Breast epithelium (tissue), 3 donors: ENCODE measurements around the gene PREP.

Experiments used
- POLR2A ChIP-seq: fragments of 450-650 bp; IDR thresholded peaks from one replicate; pipeline ENCODE4 v1.6.1; 2016; ENCODE audit warnings: antibody characterized with exemption, mild to moderate bottlenecking, moderate library complexity
- TF ChIP-seq, protein P1 (sequence below), 3 donors: fragments of 450-650 bp; IDR thresholded peaks; one replicate each; pipeline ENCODE4 v1.5.1; 2016 to 2017; ENCODE audit warnings: antibody characterized with exemption in 3 of 3, mild to moderate bottlenecking in 3 of 3, moderate library complexity in 3 of 3

- TF ChIP-seq, protein P1, sequence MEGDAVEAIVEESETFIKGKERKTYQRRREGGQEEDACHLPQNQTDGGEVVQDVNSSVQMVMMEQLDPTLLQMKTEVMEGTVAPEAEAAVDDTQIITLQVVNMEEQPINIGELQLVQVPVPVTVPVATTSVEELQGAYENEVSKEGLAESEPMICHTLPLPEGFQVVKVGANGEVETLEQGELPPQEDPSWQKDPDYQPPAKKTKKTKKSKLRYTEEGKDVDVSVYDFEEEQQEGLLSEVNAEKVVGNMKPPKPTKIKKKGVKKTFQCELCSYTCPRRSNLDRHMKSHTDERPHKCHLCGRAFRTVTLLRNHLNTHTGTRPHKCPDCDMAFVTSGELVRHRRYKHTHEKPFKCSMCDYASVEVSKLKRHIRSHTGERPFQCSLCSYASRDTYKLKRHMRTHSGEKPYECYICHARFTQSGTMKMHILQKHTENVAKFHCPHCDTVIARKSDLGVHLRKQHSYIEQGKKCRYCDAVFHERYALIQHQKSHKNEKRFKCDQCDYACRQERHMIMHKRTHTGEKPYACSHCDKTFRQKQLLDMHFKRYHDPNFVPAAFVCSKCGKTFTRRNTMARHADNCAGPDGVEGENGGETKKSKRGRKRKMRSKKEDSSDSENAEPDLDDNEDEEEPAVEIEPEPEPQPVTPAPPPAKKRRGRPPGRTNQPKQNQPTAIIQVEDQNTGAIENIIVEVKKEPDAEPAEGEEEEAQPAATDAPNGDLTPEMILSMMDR (IDR thresholded peaks at IDR 0.05) = no peak
- no peak for TF ChIP-seq POLR2A
Observed at GRCh38 chr6:105402090-105402938, 568 bp downstream of the PREP start.
